K562 (cell line): Measurements from ENCODE around the gene SREBF1. TPM values are rescaled to one million over a fixed set of nuclear protein-coding genes. Genes with fewer than 3 reads are reported as not detected.
A peak's percentile ranks its signal among the peaks of the same experiment; 100 is the strongest.

Source experiments
- CHCHD3 ChIP-seq: fragments of 250-450 bp; sonication (Bioruptor Pico); IDR thresholded peaks from 2 replicates; pipeline ENCODE4 v2.1.2; 2022; ENCODE audit warnings: mild to moderate bottlenecking
- CREB1 ChIP-seq, 2 experiments: sonication (generic) in 1 of 2; formaldehyde crosslinking in 1 of 2; IDR thresholded peaks; 2 replicates each; pipeline versions ENCODE4 v1.6.1 to v1.8.0; 2012 to 2022; ENCODE audit warnings: inconsistent platforms in 1 of 2, mild to moderate bottlenecking in 1 of 2, missing genetic modification reagents in 1 of 2, moderate library complexity in 1 of 2
- MAFG ChIP-seq: fragments of 450-650 bp; conservative IDR thresholded peaks from 2 replicates; pipeline ENCODE4 v1.6.1; 2016; ENCODE audit warnings: missing genetic modification characterization, missing compliant biosample characterization
- MGA ChIP-seq: fragments of 450-650 bp; IDR thresholded peaks from 2 replicates; pipeline ENCODE4 v1.6.1; 2016; ENCODE audit warnings: mild to moderate bottlenecking, moderate library complexity
- NFXL1 ChIP-seq: fragments of 450-650 bp; formaldehyde crosslinking; IDR thresholded peaks from 2 replicates; pipeline ENCODE4 v1.4.0; 2021; ENCODE audit warnings: mild to moderate bottlenecking
- POU5F1 ChIP-seq: fragments of 150-350 bp; IDR thresholded peaks from 2 replicates; pipeline ENCODE4 v1.6.1; 2014; ENCODE audit warnings: borderline replicate concordance, low read length, low read depth, mild to moderate bottlenecking; ENCODE audit not compliant: partially characterized antibody
- PRMT5 ChIP-seq: sonication (generic); formaldehyde crosslinking; IDR thresholded peaks from 2 replicates; pipeline ENCODE4 v1.5.0; 2020; ENCODE audit warnings: missing genetic modification reagents
- PYGO2 ChIP-seq: fragments of 450-650 bp; IDR thresholded peaks from 2 replicates; pipeline ENCODE4 v1.6.1; 2016; ENCODE audit warnings: mild to moderate bottlenecking, missing genetic modification characterization, moderate library complexity, missing compliant biosample characterization
- RB1 ChIP-seq: fragments of 450-650 bp; IDR thresholded peaks from 2 replicates; pipeline ENCODE4 v1.6.1; 2017; ENCODE audit warnings: low read depth, mild to moderate bottlenecking
- RBM34 ChIP-seq: fragments of 200-400 bp; formaldehyde crosslinking; IDR thresholded peaks from 2 replicates; pipeline ENCODE4 v1.6.1; 2018; ENCODE audit warnings: low read length, borderline replicate concordance; ENCODE audit not compliant: insufficient read depth
- ZEB2 ChIP-seq: fragments of 450-650 bp; IDR thresholded peaks from 2 replicates; pipeline ENCODE4 v1.6.1; 2016
- ZNF274 ChIP-seq: IDR thresholded peaks from 2 replicates; pipeline ENCODE4 v1.6.1; 2011; ENCODE audit warnings: low read depth, mild to moderate bottlenecking, low read length, moderate library complexity, borderline replicate concordance
- ZNF311 ChIP-seq: fragments of 250-450 bp; sonication (Bioruptor Pico); IDR thresholded peaks from 2 replicates; pipeline ENCODE4 v1.4.0; 2020; ENCODE audit warnings: mild to moderate bottlenecking, moderate library complexity
- ZNF354B ChIP-seq: fragments of 250-450 bp; sonication (Bioruptor Pico); IDR thresholded peaks from 2 replicates; pipeline ENCODE4 v1.4.0; 2020
- ZNF511 ChIP-seq: sonication (generic); formaldehyde crosslinking; IDR thresholded peaks from 2 replicates; pipeline ENCODE4 v1.8.0; 2022; ENCODE audit warnings: mild to moderate bottlenecking, missing genetic modification reagents
- ZNF668 ChIP-seq: fragments of 250-450 bp; sonication (Bioruptor Pico); IDR thresholded peaks from 2 replicates; pipeline ENCODE4 v1.8.0; 2022; ENCODE audit warnings: mild to moderate bottlenecking, inconsistent platforms
- polyA plus RNA-seq, 8 experiments: library from polyadenylated mRNA; depleted of rRNA in 4 of 8; stranded (reverse) in 5 of 8; unstranded in 3 of 8; fragments of >200 nt; fragmentation: Nextera tagmentation in 2 of 8; fragmentation: Illumina TruSeq in 1 of 8; extraction: Ambion mirVana in 2 of 8; extraction: Trizol in 1 of 8; gene quantifications; 2 replicates each; pipeline versions ENCODE4 v1.2.1 to v1.2.3, GENCODE V29; 2011 to 2014; ENCODE audit warnings: inconsistent platforms in 1 of 8, missing spikeins in 1 of 8
- total RNA-seq, 7 experiments: library from RNA; depleted of rRNA in 6 of 7; stranded (reverse); fragments of >200 nt in 6 of 7; fragmentation: Illumina TruSeq in 2 of 7; extraction: Trizol in 2 of 7; gene quantifications; 2 replicates each; pipeline versions ENCODE4 v1.2.1 to v1.2.3, GENCODE V29; 2011 to 2021; ENCODE audit warnings: low replicate concordance in 1 of 7

SREBF1 gene
- total and polyA plus RNA-seq, 9 of the 15 experiments (the other 6 are each of a cell fraction or from before 2014, with no cell fraction given) = 1.6 to 169 (median 69.4) TPM

GRCh38 chr17:17812211-17813054 lies 24.4 kb downstream of the SREBF1 start (continued):
- TF ChIP-seq ZNF511 (CRISPR knock-in tag) (no peak), MGA (peak; percentile 72), ZNF354B (CRISPR knock-in tag) (no peak), PYGO2 (tag) (no peak), ZNF311 (CRISPR knock-in tag) (no peak), NFXL1 (CRISPR knock-in tag) (no peak), ZEB2 (no peak), ZNF274 (no peak), POU5F1 (no peak), RBM34 (no peak), RB1 (0 out of 2 replicates have a peak, but pooled peaks have one; percentile 14), ZNF668 (no peak), CREB1 (IDR thresholded peaks at IDR 0.05) (no peak), CREB1 (CRISPR knock-in tag; IDR thresholded peaks at IDR 0.05) (0 out of 2 replicates have a peak, but pooled peaks have one; percentile 18), MAFG (tag) (no peak), CHCHD3 (CRISPR knock-in tag) (no peak), PRMT5 (CRISPR knock-in tag) (no peak)
